Gastroesophageal sphincter (tissue), 4 donors: ENCODE results near the gene SNAP47. TPM values are rescaled to one million over a fixed set of nuclear protein-coding genes. Genes with fewer than 3 reads are reported as not detected.
A peak's percentile ranks its signal among the peaks of the same experiment; 100 is the strongest.

Source experiments
- ATAC-seq: fragments of 150-250 bp; one replicate; pipeline ENCODE4 v1.9.1; 2016; ENCODE audit warnings: mild to moderate bottlenecking, moderate library complexity
- H3K27ac ChIP-seq, 4 donors: fragments of 200-600 bp; sonication (generic) in 3 of 4; 1 replicate in 3 of 4; 2 replicates in 1 of 4; pipeline ENCODE4 v1.5.1; 2016 to 2019
- H3K27me3 ChIP-seq: fragments of 200-600 bp; sonication (generic); one replicate; pipeline ENCODE4 v1.5.1; 2019
- H3K36me3 ChIP-seq, 2 donors: fragments of 200-600 bp; sonication (generic); one replicate each; pipeline ENCODE4 v1.5.1; 2019; ENCODE audit warnings: control low read depth in 1 of 2
- H3K4me1 ChIP-seq, 3 donors: fragments of 200-600 bp; sonication (generic); 1 replicate in 2 of 3; 2 replicates in 1 of 3; pipeline ENCODE4 v1.5.1; 2016 to 2019; ENCODE audit warnings: control low read depth in 2 of 3
- H3K4me3 ChIP-seq, 2 donors: fragments of 200-600 bp; sonication (generic); one replicate each; pipeline ENCODE4 v1.5.1; 2019; ENCODE audit warnings: mild to moderate bottlenecking in 1 of 2, moderate library complexity in 1 of 2
- H3K9me3 ChIP-seq, 3 donors: fragments of 200-600 bp; sonication (generic); one replicate each; pipeline ENCODE4 v1.5.1; 2017 to 2019; ENCODE audit warnings: control low read depth in 2 of 3
- EP300 ChIP-seq: sonication (generic); formaldehyde crosslinking; IDR thresholded peaks from one replicate; pipeline ENCODE4 v1.6.1; 2017; ENCODE audit warnings: antibody characterized with exemption, mild to moderate bottlenecking
- POLR2A ChIP-seq, 2 donors: fragments of 450-650 bp; IDR thresholded peaks; one replicate each; pipeline ENCODE4 v1.6.1; 2017; ENCODE audit warnings: antibody characterized with exemption in 2 of 2, mild to moderate bottlenecking in 2 of 2, moderate library complexity in 1 of 2
- POLR2AphosphoS5 ChIP-seq: sonication (generic); formaldehyde crosslinking; IDR thresholded peaks from one replicate; pipeline ENCODE4 v1.6.1; 2017; ENCODE audit warnings: antibody characterized with exemption
- WGBS, 2 donors: methylation state at CpG; one replicate each; pipeline ENCODE4 v1.1.5; 2018; ENCODE audit warnings: low coverage in 1 of 2; 5-methylcytosine and 5-hydroxymethylcytosine counted together
- total RNA-seq, 4 donors: library from RNA; depleted of rRNA; stranded (reverse); fragments of >200 nt; gene quantifications; one replicate each; pipeline ENCODE4 v1.1.0, GENCODE V29; 2016
- TF ChIP-seq, protein P1 (sequence below), 4 experiments: fragments of 200-600 bp in 2 of 4; fragments of 450-650 bp in 2 of 4; sonication (generic) in 1 of 4; IDR thresholded peaks; one replicate each; pipeline ENCODE4 v1.5.1; 2017 to 2019; ENCODE audit warnings: antibody characterized with exemption in 4 of 4, mild to moderate bottlenecking in 2 of 4, moderate library complexity in 2 of 4

Gene SNAP47
- total RNA-seq, 4 donors from 2014 or later, result 27.1 to 47.0 (median 35.6) TPM

DNA sequence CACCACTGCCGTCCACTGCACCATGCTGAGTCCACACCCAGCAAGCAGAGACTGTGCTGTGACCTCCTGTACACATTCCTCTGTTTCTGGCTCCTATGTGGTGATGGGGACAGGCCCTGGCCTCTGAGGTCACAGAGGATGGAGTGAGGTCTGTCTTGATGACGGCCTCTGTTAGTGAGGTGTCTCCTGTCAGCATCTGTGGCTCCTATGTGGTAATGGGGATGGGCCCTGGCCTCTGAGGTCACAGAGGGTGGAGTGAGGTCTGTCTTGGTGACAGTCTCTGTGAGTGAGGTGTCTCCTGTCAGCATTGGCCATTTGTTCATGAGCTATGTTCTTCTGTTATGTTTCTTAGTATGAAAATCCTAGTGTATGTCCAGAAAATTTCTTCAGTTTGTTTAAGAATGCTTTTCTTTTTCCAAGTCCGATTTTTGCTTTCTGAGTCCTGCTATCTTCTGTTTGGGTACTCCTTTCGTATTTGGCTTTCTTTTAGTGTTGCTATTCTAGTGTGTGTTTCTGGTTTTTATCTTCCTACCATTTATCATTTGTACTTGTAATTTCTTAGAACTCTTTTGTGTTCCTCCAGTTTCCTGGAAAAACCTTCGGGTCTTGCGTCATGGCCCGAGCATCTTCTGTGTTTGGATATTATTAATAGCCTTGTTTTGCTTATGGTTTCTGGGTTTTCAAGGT, 13.4 kb downstream of the SNAP47 start:
- H3K27ac ChIP-seq, result peak overlapping the region; percentile 55 to 90 (median 84)
- TF ChIP-seq EP300 (peak; percentile 20), POLR2A (IDR thresholded peaks at IDR 0.05) (no peak), POLR2AphosphoS5 (peak; percentile 86)
- TF ChIP-seq, protein P1, sequence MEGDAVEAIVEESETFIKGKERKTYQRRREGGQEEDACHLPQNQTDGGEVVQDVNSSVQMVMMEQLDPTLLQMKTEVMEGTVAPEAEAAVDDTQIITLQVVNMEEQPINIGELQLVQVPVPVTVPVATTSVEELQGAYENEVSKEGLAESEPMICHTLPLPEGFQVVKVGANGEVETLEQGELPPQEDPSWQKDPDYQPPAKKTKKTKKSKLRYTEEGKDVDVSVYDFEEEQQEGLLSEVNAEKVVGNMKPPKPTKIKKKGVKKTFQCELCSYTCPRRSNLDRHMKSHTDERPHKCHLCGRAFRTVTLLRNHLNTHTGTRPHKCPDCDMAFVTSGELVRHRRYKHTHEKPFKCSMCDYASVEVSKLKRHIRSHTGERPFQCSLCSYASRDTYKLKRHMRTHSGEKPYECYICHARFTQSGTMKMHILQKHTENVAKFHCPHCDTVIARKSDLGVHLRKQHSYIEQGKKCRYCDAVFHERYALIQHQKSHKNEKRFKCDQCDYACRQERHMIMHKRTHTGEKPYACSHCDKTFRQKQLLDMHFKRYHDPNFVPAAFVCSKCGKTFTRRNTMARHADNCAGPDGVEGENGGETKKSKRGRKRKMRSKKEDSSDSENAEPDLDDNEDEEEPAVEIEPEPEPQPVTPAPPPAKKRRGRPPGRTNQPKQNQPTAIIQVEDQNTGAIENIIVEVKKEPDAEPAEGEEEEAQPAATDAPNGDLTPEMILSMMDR (IDR thresholded peaks at IDR 0.05), result no peak
- H3K36me3 ChIP-seq, result peaks cover 0 to 43% of the 10 kb centered on the region in 2 donors
- WGBS, 2 donors, result 12 to 36% methylated on average over 5 of the region's 7 CpGs
- H3K27me3 ChIP-seq, result no peaks in the 10 kb centered on the region
- H3K4me3 ChIP-seq, result no peak overlapping the region
- H3K9me3 ChIP-seq, result no peaks in the 10 kb centered on the region
- peaks cover 0 to 75% (median 29%) of the 10 kb centered on the region in 3 donors for H3K4me1 ChIP-seq
- peak; percentile 85 for ATAC-seq

DNA sequence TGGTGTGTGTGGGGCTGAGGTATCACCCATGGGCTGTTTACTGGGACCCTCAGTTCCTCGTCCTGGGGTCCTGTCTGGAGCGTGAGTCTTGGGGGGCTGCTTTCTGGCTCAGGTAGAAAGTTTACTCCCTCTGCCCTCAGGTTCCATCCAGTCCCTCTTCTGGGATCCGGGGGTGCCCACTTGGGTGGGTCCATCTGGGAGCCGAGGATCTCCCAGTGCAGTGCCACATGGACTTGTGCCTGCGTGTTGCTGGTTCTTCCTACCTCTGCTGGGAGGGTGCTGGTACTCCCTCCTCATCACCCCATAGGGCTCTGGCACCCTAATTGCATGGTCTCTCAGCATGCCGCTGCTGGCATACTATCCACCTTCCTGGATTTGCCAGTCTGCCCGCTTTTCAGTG, 14.0 kb downstream of the SNAP47 start:
- TF ChIP-seq POLR2A (IDR thresholded peaks at IDR 0.05) (no peak), POLR2AphosphoS5 (no peak), EP300 (no peak)
- TF ChIP-seq, protein P1 (IDR thresholded peaks at IDR 0.05), result no peak
- no peaks in the 10 kb centered on the region for H3K27me3 ChIP-seq
- H3K36me3 ChIP-seq, result peaks cover 0 to 38% of the 10 kb centered on the region in 2 donors
- WGBS, 2 donors, result 20 to 57% methylated on average over 1 to 7 of the region's 7 CpGs
- no peak overlapping the region for H3K4me3 ChIP-seq
- H3K4me1 ChIP-seq, result peaks cover 0 to 81% (median 35%) of the 10 kb centered on the region in 3 donors
- H3K27ac ChIP-seq, result peak overlapping the region; percentile 55 to 90 (median 82)
- H3K9me3 ChIP-seq, result no peaks in the 10 kb centered on the region
- ATAC-seq, result no peak

DNA sequence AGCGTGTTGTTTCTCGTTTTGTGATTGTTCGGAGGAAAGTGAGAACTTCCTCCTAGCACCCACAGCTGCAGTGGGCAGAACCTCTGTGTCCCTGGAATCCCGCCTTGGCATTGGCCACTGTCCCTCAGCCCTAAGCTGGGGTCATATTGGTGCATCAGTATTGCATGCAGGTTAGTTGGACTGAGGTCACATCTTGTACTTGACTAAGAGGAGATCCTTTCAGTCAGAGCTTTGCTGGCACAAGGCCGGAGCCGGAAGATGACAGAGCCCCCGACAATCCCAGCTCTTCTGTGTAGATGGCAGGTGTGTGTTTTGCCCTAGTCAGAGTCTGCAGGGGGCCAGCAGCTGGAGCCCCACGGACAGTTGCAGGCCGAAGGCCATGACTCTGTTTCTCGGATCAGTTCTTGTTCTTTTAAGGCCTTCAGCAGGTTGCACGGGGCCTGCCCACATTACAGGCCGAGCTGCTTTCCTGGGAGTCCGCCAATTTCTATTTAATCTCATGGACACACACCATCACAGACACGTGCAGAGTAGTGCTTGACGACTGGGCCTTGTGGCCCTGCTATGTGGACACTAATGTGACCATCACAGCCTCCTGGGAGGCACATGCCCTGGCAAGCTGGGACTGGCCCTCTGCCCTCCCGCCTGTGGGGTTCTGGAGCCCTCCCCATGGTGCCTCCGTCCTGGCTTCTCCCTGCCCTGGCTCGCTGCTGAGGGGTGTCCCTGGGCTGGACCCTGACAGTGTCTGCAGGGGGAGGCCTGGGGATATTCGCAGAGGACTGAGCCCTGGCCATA, 14.9 kb downstream of the SNAP47 start:
- ATAC-seq, result no peak
- no peak for TF ChIP-seq POLR2A (IDR thresholded peaks at IDR 0.05)
- Histone ChIP-seq H3K9me3 (no peaks in the 10 kb centered on the region), H3K27me3 (no peaks in the 10 kb centered on the region), H3K4me3 (no peak overlapping the region), H3K4me1 (peaks cover 0 to 90% (median 38%) of the 10 kb centered on the region in 3 donors), H3K27ac (peak overlapping the region; percentile 4 to 90 (median 82)), H3K36me3 (peaks cover 0 to 38% of the 10 kb centered on the region in 2 donors)
- 60 to 68% methylated on average over 3 to 5 of the region's 19 CpGs for WGBS, 2 donors

DNA sequence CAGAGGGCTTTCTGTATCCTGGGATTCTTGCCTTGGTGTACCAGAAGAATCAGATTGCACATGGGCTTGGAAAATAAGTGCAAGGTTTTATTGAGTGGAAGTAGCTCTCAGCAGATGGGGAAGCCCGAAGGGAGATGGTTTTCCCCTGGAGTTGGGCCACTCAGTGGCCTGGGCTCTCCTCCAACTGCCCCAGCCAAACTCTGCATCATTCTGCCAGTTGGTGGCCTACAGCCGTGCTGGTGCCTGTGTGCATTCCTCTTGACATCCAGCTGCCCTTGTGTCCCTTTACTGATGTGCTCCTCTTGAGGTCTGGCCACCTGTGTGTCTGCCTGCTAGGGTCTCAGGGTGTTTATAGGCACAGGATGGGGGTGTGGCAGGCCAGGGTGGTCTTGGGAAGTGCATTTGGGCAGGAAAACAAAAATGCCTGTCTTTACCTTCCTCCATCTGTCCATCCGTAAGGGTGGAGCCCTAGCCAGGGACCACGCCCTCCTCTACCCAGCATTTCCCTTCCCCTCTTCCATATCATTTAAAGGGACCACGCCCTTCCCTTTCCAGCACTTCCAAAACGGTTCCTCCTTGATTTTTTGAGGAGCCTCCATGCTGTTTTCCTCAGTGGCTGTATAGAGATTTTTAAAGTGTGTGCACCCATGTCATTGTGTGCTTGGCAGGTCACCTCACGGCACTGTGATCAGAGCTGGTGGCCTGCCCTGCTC, 18.9 kb downstream of the SNAP47 start:
- H3K27me3 ChIP-seq, result no peaks in the 10 kb centered on the region
- peak overlapping the region; percentile 5 to 86 (median 60) for H3K27ac ChIP-seq
- peak; percentile 45 for ATAC-seq
- peaks cover 0 to 96% (median 27%) of the 10 kb centered on the region in 3 donors for H3K4me1 ChIP-seq
- H3K36me3 ChIP-seq, result peaks cover 0 to 36% of the 10 kb centered on the region in 2 donors
- WGBS, 2 donors, result 0 to 60% methylated on average over 2 to 5 of the region's 7 CpGs
- no peak overlapping the region for H3K4me3 ChIP-seq
- no peaks in the 10 kb centered on the region for H3K9me3 ChIP-seq
- TF ChIP-seq POLR2A (IDR thresholded peaks at IDR 0.05), result no peak
- peak; percentile 36 for TF ChIP-seq POLR2AphosphoS5
- no peak for TF ChIP-seq EP300
- TF ChIP-seq, protein P1 (IDR thresholded peaks at IDR 0.05), result no peak

DNA sequence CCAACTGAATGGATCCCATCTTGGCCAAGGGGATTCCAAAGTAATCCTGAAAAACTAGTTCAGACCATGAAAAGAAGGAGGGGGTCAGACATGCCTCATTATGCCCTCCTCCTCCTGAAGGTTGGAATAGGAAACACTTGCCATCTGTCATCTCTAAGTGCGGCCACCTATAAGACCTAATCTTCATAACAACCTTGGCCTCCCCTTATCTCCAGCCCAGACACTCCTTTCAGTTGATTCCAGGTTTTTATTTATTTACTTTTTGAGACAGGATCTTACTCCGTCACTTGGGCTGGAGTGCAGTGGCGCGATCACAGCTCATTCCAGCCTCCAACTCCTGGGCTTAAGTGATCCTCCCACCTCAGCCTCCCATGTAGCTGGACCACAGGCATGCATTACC, 19.7 kb downstream of the SNAP47 start:
- Histone ChIP-seq H3K27ac (peak overlapping the region in 2 of 4 donors; percentile 62 to 86), H3K4me3 (no peak overlapping the region), H3K36me3 (peaks cover 0 to 36% of the 10 kb centered on the region in 2 donors), H3K27me3 (no peaks in the 10 kb centered on the region), H3K9me3 (no peaks in the 10 kb centered on the region), H3K4me1 (peaks cover 0 to 96% (median 24%) of the 10 kb centered on the region in 3 donors)
- ATAC-seq, result no peak
- 91 to 93% methylated on average over 3 to 4 of the region's 4 CpGs for WGBS, 2 donors
- TF ChIP-seq POLR2AphosphoS5, result no peak
- no peak for TF ChIP-seq EP300
- no peak for TF ChIP-seq POLR2A (IDR thresholded peaks at IDR 0.05)
- TF ChIP-seq, protein P1 (IDR thresholded peaks at IDR 0.05), result no peak
